Suprapubic skin (tissue), 4 donors: ENCODE data around the gene DAAM2.

ENCODE experiments used
- EP300 ChIP-seq: sonication (generic); formaldehyde crosslinking; IDR thresholded peaks from one replicate; pipeline ENCODE4 v1.6.1; 2017; ENCODE audit warnings: antibody characterized with exemption
- POLR2A ChIP-seq, 2 donors: fragments of 450-650 bp; IDR thresholded peaks; one replicate each; pipeline ENCODE4 v1.6.1; 2017; ENCODE audit warnings: antibody characterized with exemption in 2 of 2, mild to moderate bottlenecking in 2 of 2, moderate library complexity in 2 of 2
- POLR2AphosphoS5 ChIP-seq, 3 donors: sonication (generic); formaldehyde crosslinking; IDR thresholded peaks; one replicate each; pipeline ENCODE4 v1.6.1; 2017; ENCODE audit warnings: antibody characterized with exemption in 3 of 3
- TF ChIP-seq, protein P1 (sequence below), 2 donors: fragments of 200-600 bp in 1 of 2; fragments of 450-650 bp in 1 of 2; sonication (generic) in 1 of 2; IDR thresholded peaks; one replicate each; pipeline ENCODE4 v1.5.1; 2016 to 2019; ENCODE audit warnings: antibody characterized with exemption in 2 of 2, mild to moderate bottlenecking in 1 of 2, moderate library complexity in 1 of 2

GRCh38 chr6:39910164-39910563 lies 118.0 kb downstream of the DAAM2 start:
- TF ChIP-seq, protein P1, sequence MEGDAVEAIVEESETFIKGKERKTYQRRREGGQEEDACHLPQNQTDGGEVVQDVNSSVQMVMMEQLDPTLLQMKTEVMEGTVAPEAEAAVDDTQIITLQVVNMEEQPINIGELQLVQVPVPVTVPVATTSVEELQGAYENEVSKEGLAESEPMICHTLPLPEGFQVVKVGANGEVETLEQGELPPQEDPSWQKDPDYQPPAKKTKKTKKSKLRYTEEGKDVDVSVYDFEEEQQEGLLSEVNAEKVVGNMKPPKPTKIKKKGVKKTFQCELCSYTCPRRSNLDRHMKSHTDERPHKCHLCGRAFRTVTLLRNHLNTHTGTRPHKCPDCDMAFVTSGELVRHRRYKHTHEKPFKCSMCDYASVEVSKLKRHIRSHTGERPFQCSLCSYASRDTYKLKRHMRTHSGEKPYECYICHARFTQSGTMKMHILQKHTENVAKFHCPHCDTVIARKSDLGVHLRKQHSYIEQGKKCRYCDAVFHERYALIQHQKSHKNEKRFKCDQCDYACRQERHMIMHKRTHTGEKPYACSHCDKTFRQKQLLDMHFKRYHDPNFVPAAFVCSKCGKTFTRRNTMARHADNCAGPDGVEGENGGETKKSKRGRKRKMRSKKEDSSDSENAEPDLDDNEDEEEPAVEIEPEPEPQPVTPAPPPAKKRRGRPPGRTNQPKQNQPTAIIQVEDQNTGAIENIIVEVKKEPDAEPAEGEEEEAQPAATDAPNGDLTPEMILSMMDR (IDR thresholded peaks at IDR 0.05), result no peak
- TF ChIP-seq POLR2A (IDR thresholded peaks at IDR 0.05) (no peak), EP300 (no peak), POLR2AphosphoS5 (IDR thresholded peaks at IDR 0.05) (no peak)
